ENCODE data around the gene RHOV. TPM values are rescaled to one million over a fixed set of nuclear protein-coding genes. Genes with fewer than 3 reads are reported as not detected.
A peak's percentile ranks its signal among the peaks of the same experiment; 100 is the strongest.

RHOV gene
- total and polyA plus RNA-seq, 10 of the 15 experiments (the other 5 are each of a cell fraction or from before 2014, with no cell fraction given) = 0.24 to 39.3 (median 9.3) TPM

DNA sequence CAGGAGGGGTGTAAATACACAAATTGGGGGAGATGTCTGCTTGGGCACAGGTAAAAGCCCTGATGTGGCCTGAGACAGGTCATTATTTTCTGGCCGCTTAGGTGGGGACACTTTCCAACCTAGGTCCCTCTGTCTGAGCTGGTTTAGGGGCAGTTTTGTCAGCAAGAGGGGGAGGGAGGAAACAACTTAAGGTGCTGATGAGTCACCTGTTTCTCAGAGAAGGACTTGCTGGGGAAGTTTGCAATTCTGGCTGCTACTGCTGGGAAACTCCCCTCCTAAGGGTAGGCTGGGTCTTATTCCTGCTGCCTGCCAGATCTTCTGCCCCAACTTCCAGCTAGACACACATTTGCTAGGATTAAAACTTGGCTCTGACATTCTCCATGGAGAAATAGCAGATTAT, 4.8 kb upstream of the RHOV start (continued):
- TF ChIP-seq CUX1 (IDR thresholded peaks at IDR 0.05; ENCODE audit: insufficient replicate concordance, low read depth, low read length) = no peak
- TF ChIP-seq STAT1 (conservative IDR thresholded peaks at IDR 0.05) = no peak
- TF ChIP-seq ZNF207 (IDR thresholded peaks at IDR 0.05; ENCODE audit: borderline replicate concordance) = no peak
- TF ChIP-seq CHD2 (IDR thresholded peaks at IDR 0.05; ENCODE audit: borderline replicate concordance, low read depth, low read length) = peak; percentile 46; the same call in 1 of the 2 replicates
- no peak for TF ChIP-seq FOXK2 (IDR thresholded peaks at IDR 0.05)
- no peak for TF ChIP-seq NR2F1 (conservative IDR thresholded peaks at IDR 0.05)
- no peak for TF ChIP-seq HDAC6 (IDR thresholded peaks at IDR 0.05; ENCODE audit: unreplicated experiment)
- TF ChIP-seq CBFB (IDR thresholded peaks at IDR 0.05; ENCODE audit: low read depth) = no peak
- TF ChIP-seq TARDBP (IDR thresholded peaks at IDR 0.05; ENCODE audit: borderline replicate concordance) = no peak
- no peak for TF ChIP-seq NR2C1 (IDR thresholded peaks at IDR 0.05)
- TF ChIP-seq, protein P1, sequence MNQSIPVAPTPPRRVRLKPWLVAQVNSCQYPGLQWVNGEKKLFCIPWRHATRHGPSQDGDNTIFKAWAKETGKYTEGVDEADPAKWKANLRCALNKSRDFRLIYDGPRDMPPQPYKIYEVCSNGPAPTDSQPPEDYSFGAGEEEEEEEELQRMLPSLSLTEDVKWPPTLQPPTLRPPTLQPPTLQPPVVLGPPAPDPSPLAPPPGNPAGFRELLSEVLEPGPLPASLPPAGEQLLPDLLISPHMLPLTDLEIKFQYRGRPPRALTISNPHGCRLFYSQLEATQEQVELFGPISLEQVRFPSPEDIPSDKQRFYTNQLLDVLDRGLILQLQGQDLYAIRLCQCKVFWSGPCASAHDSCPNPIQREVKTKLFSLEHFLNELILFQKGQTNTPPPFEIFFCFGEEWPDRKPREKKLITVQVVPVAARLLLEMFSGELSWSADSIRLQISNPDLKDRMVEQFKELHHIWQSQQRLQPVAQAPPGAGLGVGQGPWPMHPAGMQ (IDR thresholded peaks at IDR 0.05; ENCODE audit: borderline replicate concordance) = no peak
- TF ChIP-seq NKRF (conservative IDR thresholded peaks at IDR 0.05) = no peak
- TF ChIP-seq RFX5 (IDR thresholded peaks at IDR 0.05; ENCODE audit: low read depth, low read length) = peak; percentile 97
- TF ChIP-seq MAX (IDR thresholded peaks at IDR 0.05; ENCODE audit: low read depth, low read length) = no peak
- TF ChIP-seq, protein P2, sequence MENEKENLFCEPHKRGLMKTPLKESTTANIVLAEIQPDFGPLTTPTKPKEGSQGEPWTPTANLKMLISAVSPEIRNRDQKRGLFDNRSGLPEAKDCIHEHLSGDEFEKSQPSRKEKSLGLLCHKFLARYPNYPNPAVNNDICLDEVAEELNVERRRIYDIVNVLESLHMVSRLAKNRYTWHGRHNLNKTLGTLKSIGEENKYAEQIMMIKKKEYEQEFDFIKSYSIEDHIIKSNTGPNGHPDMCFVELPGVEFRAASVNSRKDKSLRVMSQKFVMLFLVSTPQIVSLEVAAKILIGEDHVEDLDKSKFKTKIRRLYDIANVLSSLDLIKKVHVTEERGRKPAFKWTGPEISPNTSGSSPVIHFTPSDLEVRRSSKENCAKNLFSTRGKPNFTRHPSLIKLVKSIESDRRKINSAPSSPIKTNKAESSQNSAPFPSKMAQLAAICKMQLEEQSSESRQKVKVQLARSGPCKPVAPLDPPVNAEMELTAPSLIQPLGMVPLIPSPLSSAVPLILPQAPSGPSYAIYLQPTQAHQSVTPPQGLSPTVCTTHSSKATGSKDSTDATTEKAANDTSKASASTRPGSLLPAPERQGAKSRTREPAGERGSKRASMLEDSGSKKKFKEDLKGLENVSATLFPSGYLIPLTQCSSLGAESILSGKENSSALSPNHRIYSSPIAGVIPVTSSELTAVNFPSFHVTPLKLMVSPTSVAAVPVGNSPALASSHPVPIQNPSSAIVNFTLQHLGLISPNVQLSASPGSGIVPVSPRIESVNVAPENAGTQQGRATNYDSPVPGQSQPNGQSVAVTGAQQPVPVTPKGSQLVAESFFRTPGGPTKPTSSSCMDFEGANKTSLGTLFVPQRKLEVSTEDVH (IDR thresholded peaks at IDR 0.05; ENCODE audit: low read depth, partially characterized antibody) = no peak
- TF ChIP-seq IRF4 (IDR thresholded peaks at IDR 0.05; ENCODE audit: low read depth, low read length) = no peak
- no peak; a peak in 1 of 4 replicates for TF ChIP-seq BHLHE40 (IDR thresholded peaks at IDR 0.05; ENCODE audit: borderline replicate concordance in 1 of 2, low read depth in 2 of 2, low read length in 1 of 2)
- TF ChIP-seq ZNF384 (IDR thresholded peaks at IDR 0.05; ENCODE audit: borderline replicate concordance, low read depth, low read length) = no peak
